Thyroid gland (tissue), 4 donors: Measurements from ENCODE around the gene F8. TPM values are rescaled to one million over a fixed set of nuclear protein-coding genes. Genes with fewer than 3 reads are reported as not detected.
A peak's percentile ranks its signal among the peaks of the same experiment; 100 is the strongest.

ENCODE experiments used
- DNase-seq, 2 donors: peaks; one replicate each; pipeline ENCODE4 v3.0.0-alpha.2; 2019
- H3K27ac ChIP-seq, 3 donors: fragments of 200-600 bp; sonication (generic); 1 replicate in 2 of 3; 2 replicates in 1 of 3; pipeline ENCODE4 v1.5.1; 2016 to 2019; ENCODE audit warnings: mild to moderate bottlenecking in 1 of 3, moderate library complexity in 1 of 3
- H3K27me3 ChIP-seq: fragments of 200-600 bp; sonication (generic); one replicate; pipeline ENCODE4 v1.5.1; 2019
- H3K36me3 ChIP-seq, 2 donors: fragments of 200-600 bp; sonication (generic); one replicate each; pipeline ENCODE4 v1.5.1; 2016 to 2019
- H3K4me1 ChIP-seq, 2 donors: fragments of 200-600 bp; sonication (generic); one replicate each; pipeline ENCODE4 v1.5.1; 2017 to 2019
- H3K4me3 ChIP-seq, 3 donors: fragments of 200-600 bp; sonication (generic); replicated peaks in 1 of 3; 1 replicate in 2 of 3; 2 replicates in 1 of 3; pipeline ENCODE4 v1.5.1; 2016; ENCODE audit warnings: mild to moderate bottlenecking in 1 of 3
- H3K9me3 ChIP-seq: fragments of 200-600 bp; sonication (generic); one replicate; pipeline ENCODE4 v1.5.1; 2017
- POLR2A ChIP-seq, 2 donors: fragments of 450-650 bp; IDR thresholded peaks; one replicate each; pipeline ENCODE4 v1.6.1; 2017; ENCODE audit warnings: antibody characterized with exemption in 2 of 2, mild to moderate bottlenecking in 2 of 2, moderate library complexity in 1 of 2
- WGBS, 2 donors: methylation state at CpG; one replicate each; pipeline ENCODE4 v1.1.5; 2017; 5-methylcytosine and 5-hydroxymethylcytosine counted together
- intact Hi-C: fragments of 100-400 bp; cut with DNase I; formaldehyde crosslinking; loops from one replicate; pipeline ENCODE4 v1.15.1; 2023
- total RNA-seq, 4 donors: library from RNA; depleted of rRNA; stranded (reverse); fragments of >200 nt; gene quantifications; one replicate each; pipeline ENCODE4 v1.2.3, GENCODE V29; 2016
- TF ChIP-seq, protein P1 (sequence below), 6 experiments: fragments of 200-600 bp in 3 of 6; fragments of 450-650 bp in 3 of 6; sonication (generic) in 3 of 6; IDR thresholded peaks; one replicate each; pipeline ENCODE4 v1.5.1; 2016 to 2019; ENCODE audit warnings: antibody characterized with exemption in 6 of 6, mild to moderate bottlenecking in 2 of 6, inconsistent platforms in 1 of 6, moderate library complexity in 1 of 6

Gene F8
- total RNA-seq, 4 donors from 2014 or later, result 17.3 to 43.1 (median 29.3) TPM

DNA sequence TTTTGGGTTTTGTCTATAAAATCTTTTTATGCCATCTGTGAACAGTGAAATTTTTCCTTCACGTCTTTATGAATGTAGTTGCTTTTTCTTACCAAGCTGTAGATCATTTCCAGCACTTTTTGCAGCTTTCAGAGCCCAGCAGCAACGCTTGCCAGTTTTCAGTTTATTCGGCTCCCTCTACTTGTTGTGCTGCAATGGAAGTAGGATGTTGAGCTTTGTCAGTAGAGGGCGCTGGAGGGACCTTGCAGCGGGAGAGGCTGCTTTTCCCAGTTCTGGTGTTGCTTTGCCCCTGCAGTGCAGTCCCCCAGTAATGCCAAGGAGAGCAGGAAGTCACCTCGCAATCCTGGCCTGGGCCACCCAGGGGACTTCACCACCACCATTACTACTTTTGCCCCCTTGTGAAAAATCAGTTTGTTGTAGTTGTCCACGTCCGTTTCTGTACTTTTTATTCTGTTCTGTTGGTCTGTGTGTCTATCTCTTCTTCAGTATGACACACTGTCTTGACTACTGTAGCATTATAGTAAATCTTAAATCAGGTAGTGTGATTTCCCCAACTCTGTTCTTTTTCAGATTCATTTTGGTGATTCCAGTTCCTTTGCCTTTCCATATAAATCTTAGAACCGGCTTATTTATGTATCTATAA is 26.6 kb upstream of the F8 start:
- no peaks in the 10 kb centered on the region for H3K4me1 ChIP-seq
- H3K27ac ChIP-seq, result no peak overlapping the region
- H3K36me3 ChIP-seq, result no peaks in the 10 kb centered on the region
- WGBS, 2 donors, result 44 to 46% methylated on average over 9 of the region's 9 CpGs
- peak; percentile 29 to 45 for DNase-seq
- TF ChIP-seq, protein P1, sequence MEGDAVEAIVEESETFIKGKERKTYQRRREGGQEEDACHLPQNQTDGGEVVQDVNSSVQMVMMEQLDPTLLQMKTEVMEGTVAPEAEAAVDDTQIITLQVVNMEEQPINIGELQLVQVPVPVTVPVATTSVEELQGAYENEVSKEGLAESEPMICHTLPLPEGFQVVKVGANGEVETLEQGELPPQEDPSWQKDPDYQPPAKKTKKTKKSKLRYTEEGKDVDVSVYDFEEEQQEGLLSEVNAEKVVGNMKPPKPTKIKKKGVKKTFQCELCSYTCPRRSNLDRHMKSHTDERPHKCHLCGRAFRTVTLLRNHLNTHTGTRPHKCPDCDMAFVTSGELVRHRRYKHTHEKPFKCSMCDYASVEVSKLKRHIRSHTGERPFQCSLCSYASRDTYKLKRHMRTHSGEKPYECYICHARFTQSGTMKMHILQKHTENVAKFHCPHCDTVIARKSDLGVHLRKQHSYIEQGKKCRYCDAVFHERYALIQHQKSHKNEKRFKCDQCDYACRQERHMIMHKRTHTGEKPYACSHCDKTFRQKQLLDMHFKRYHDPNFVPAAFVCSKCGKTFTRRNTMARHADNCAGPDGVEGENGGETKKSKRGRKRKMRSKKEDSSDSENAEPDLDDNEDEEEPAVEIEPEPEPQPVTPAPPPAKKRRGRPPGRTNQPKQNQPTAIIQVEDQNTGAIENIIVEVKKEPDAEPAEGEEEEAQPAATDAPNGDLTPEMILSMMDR (IDR thresholded peaks at IDR 0.05), result peak in 4 of 6 experiments; percentile 23 to 49 (median 32)
- no peak for TF ChIP-seq POLR2A (IDR thresholded peaks at IDR 0.05)
- intact Hi-C loops, result no loop called here
- H3K4me3 ChIP-seq, result no peak overlapping the region
- H3K9me3 ChIP-seq, result no peaks in the 10 kb centered on the region
- no peaks in the 10 kb centered on the region for H3K27me3 ChIP-seq

GRCh38 chrX:155046811-155047528 is 24.4 kb upstream of the F8 start:
- no peaks in the 10 kb centered on the region for H3K9me3 ChIP-seq
- H3K4me1 ChIP-seq, result no peaks in the 10 kb centered on the region
- intact Hi-C loops, result no loop called here
- WGBS, 2 donors, result 82 to 92% methylated on average over 5 of the region's 5 CpGs
- no peak for DNase-seq
- TF ChIP-seq, protein P1 (IDR thresholded peaks at IDR 0.05), result no peak
- no peak overlapping the region for H3K27ac ChIP-seq
- H3K27me3 ChIP-seq, result no peaks in the 10 kb centered on the region
- no peaks in the 10 kb centered on the region for H3K36me3 ChIP-seq
- no peak overlapping the region for H3K4me3 ChIP-seq

- Histone ChIP-seq H3K4me1 (no peaks in the 10 kb centered on the region), H3K27me3 (no peaks in the 10 kb centered on the region), H3K4me3 (no peak overlapping the region), H3K9me3 (no peaks in the 10 kb centered on the region), H3K27ac (no peak overlapping the region), H3K36me3 (no peaks in the 10 kb centered on the region)
- intact Hi-C loops, result no loop called here
- TF ChIP-seq, protein P1 (IDR thresholded peaks at IDR 0.05), result no peak
- TF ChIP-seq POLR2A (IDR thresholded peaks at IDR 0.05), result no peak
- 93 to 95% methylated on average over 6 of the region's 6 CpGs for WGBS, 2 donors
- DNase-seq, result no peak
Observed at GRCh38 chrX:155046129-155046810, 23.7 kb upstream of the F8 start.

- H3K9me3 ChIP-seq, result no peaks in the 10 kb centered on the region
- 100% methylated on average over 4 of the region's 4 CpGs for WGBS, 2 donors
- no peak for TF ChIP-seq POLR2A (IDR thresholded peaks at IDR 0.05)
- TF ChIP-seq, protein P1 (IDR thresholded peaks at IDR 0.05), result no peak
- no peaks in the 10 kb centered on the region for H3K27me3 ChIP-seq
- no peak for DNase-seq
- no peaks in the 10 kb centered on the region for H3K4me1 ChIP-seq
- H3K36me3 ChIP-seq, result peaks cover 0 to 7% of the 10 kb centered on the region in 2 donors
- intact Hi-C loops, result no loop called here
- H3K4me3 ChIP-seq, result no peak overlapping the region
- H3K27ac ChIP-seq, result no peak overlapping the region
Observed at GRCh38 chrX:155035688-155036087, 13.2 kb upstream of the F8 start.

GRCh38 chrX:155031657-155032056 is 9.1 kb upstream of the F8 start:
- Histone ChIP-seq H3K4me3 (no peak overlapping the region), H3K4me1 (no peaks in the 10 kb centered on the region), H3K9me3 (no peaks in the 10 kb centered on the region), H3K27ac (no peak overlapping the region), H3K27me3 (no peaks in the 10 kb centered on the region), H3K36me3 (peaks cover 0 to 7% of the 10 kb centered on the region in 2 donors)
- 94 to 98% methylated on average over 5 of the region's 5 CpGs for WGBS, 2 donors
- DNase-seq, result no peak
- TF ChIP-seq, protein P1 (IDR thresholded peaks at IDR 0.05), result no peak
- TF ChIP-seq POLR2A (IDR thresholded peaks at IDR 0.05), result no peak
- intact Hi-C loops, result no loop called here
